ENCODE measurements around the gene GRIN3A. TPM values are rescaled to one million over a fixed set of nuclear protein-coding genes. Genes with fewer than 3 reads are reported as not detected.

Gene GRIN3A
- total RNA-seq, 1 donor from 2014 or later = 0.08 TPM

GRCh38 chr9:101533334-101534204, 204.9 kb downstream of the GRIN3A start, which contains the start of gene RNF20:
Gene RNF20 (plus strand): TSS chr9:101533853. CDS start chr9:101535424, 1,571 bp downstream.
- ATAC-seq (peak; percentile 95), DNase-seq (ENCODE audit: low spot score) (peak; percentile 99)

DNA sequence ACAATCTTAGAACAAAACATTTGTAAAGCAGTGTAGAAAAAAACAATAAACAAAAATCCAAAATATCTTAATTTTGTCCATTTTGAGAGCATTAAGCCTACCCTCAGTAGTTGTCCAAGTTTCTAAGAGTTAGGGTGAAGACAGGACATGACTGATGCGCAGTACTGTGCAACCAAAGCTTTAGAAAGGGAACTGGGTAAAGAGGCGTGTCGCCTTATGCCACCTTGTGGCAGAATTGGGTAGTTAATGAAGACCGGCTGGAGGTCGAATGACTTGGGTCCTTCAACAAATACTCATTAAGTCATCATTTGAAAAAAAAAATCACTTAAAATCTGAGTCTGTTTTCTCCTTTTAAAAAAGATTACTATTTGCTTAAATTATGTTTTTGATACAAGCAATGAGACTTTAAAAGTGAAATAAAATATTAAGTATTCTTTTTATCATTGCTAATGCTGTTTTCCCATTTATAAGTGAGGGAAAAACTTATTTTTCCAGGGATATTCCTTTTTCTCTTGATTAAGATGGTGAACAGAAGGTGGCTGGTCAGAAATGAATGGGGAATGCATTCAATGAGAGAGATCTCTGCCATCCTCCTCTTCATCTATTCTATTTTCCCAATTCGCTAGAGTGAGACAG, 208.3 kb downstream of the GRIN3A start:
- ATAC-seq (peak; percentile 64), DNase-seq (ENCODE audit: low spot score) (peak; percentile 72)

GRCh38 chr9:101528015-101528414, 210.4 kb downstream of the GRIN3A start:
- ATAC-seq (no peak), DNase-seq (ENCODE audit: low spot score) (no peak)

- ATAC-seq (no peak), DNase-seq (ENCODE audit: low spot score) (no peak)
Measured at GRCh38 chr9:101527066-101527465, 211.4 kb downstream of the GRIN3A start.

- DNase-seq (ENCODE audit: low spot score) (no peak), ATAC-seq (no peak)
Measured at GRCh38 chr9:101524371-101524770, 214.1 kb downstream of the GRIN3A start.

Other genes starting within 250 kb of the GRIN3A start
- gene RNF20, start 204.8 kb downstream of the GRIN3A start, total RNA-seq = 17.4 TPM
- not detected for gene PPP3R2, start 143.7 kb downstream of the GRIN3A start, total RNA-seq